PC-9 (cell line): ENCODE data around the gene NUP205. TPM values are rescaled to one million over a fixed set of nuclear protein-coding genes. Genes with fewer than 3 reads are reported as not detected.

Experiments used
- BruUV-seq: library from RNA; stranded (reverse); fragments of 400-500 nt; replicated peaks from 2 replicates; lab custom pipeline; 2021; lab: Mats Ljungman, UMichigan
- CTCF ChIA-PET: fragments of 300-600 bp; sonication (Branson Sonifier 250); formaldehyde crosslinking; loops from one replicate; lab custom pipeline; 2022; ENCODE audit warnings: antibody characterized with exemption; lab: Charles Lee
- POLR2A ChIA-PET: fragments of 300-600 bp; sonication (Branson Sonifier 250); formaldehyde crosslinking; loops from one replicate; lab custom pipeline; 2022; ENCODE audit warnings: antibody characterized with exemption; ENCODE audit not compliant: unreplicated experiment; lab: Charles Lee
- DNase-seq, 2 experiments: peaks; one replicate each; pipeline versions ENCODE4 v3.0.0 to v3.0.0-alpha.2; 2015 to 2022; ENCODE audit warnings: mixed read lengths in 1 of 2
- H2AFZ ChIP-seq: fragments of 200-600 bp; sonication (generic); 2 replicates; pipeline ENCODE4 v1.8.1; 2017; ENCODE audit warnings: antibody characterized with exemption
- H3F3A ChIP-seq: fragments of 200-600 bp; sonication (generic); 2 replicates; pipeline ENCODE4 v1.8.1; 2017; ENCODE audit warnings: antibody characterized with exemption, mild to moderate bottlenecking, low read depth; ENCODE audit not compliant: insufficient read depth
- H3K27ac ChIP-seq: fragments of 200-600 bp; sonication (generic); 2 replicates; pipeline ENCODE4 v1.6.1; 2016; ENCODE audit warnings: mixed run types
- H3K27me3 ChIP-seq: fragments of 200-600 bp; sonication (generic); 2 replicates; pipeline ENCODE4 v1.6.1; 2016; ENCODE audit warnings: low read depth, mixed run types; ENCODE audit not compliant: insufficient read depth
- H3K36me3 ChIP-seq: fragments of 200-600 bp; sonication (generic); 2 replicates; pipeline ENCODE4 v1.6.1; 2016; ENCODE audit warnings: low read depth, mixed run types
- H3K4me1 ChIP-seq: fragments of 200-600 bp; sonication (generic); replicated peaks from 2 replicates; pipeline ENCODE4 v1.6.1; 2016; ENCODE audit warnings: mixed run types; ENCODE audit not compliant: insufficient read depth
- H3K4me2 ChIP-seq: fragments of 200-600 bp; sonication (generic); 2 replicates; pipeline ENCODE4 v1.6.1; 2017; ENCODE audit warnings: mixed run types
- H3K4me3 ChIP-seq: fragments of 200-600 bp; sonication (generic); 2 replicates; pipeline ENCODE4 v1.6.1; 2016; ENCODE audit warnings: mixed run types
- H3K79me2 ChIP-seq: fragments of 200-600 bp; sonication (generic); 2 replicates; pipeline ENCODE4 v1.6.1; 2017; ENCODE audit warnings: low read depth, mixed run types
- H3K9me2 ChIP-seq: fragments of 200-600 bp; sonication (generic); 2 replicates; pipeline ENCODE4 v1.8.1; 2017; ENCODE audit warnings: mild to moderate bottlenecking; ENCODE audit not compliant: insufficient read depth
- H3K9me3 ChIP-seq: fragments of 200-600 bp; sonication (generic); 2 replicates; pipeline ENCODE4 v1.8.1; 2016; ENCODE audit warnings: low read depth; ENCODE audit not compliant: insufficient read depth
- H4K20me1 ChIP-seq: fragments of 200-600 bp; sonication (generic); 2 replicates; pipeline ENCODE4 v1.8.1; 2017; ENCODE audit not compliant: insufficient read depth
- CTCF ChIP-seq: fragments of 200-600 bp; sonication (generic); conservative IDR thresholded peaks from 2 replicates; pipeline ENCODE4 v1.6.1; 2017; ENCODE audit warnings: mixed run types, antibody characterized with exemption, mild to moderate bottlenecking, moderate library complexity
- EZH2 ChIP-seq: fragments of 200-600 bp; sonication (generic); IDR thresholded peaks from 2 replicates; pipeline ENCODE4 v1.8.0; 2017; ENCODE audit warnings: antibody characterized with exemption, low read depth
- intact Hi-C: fragments of 100-400 bp; cut with micrococcal nuclease; formaldehyde crosslinking; loops from one replicate; pipeline ENCODE4 v1.10.0; 2022; ENCODE audit not compliant: unreplicated experiment
- total RNA-seq: library from RNA; stranded (reverse); gene quantifications from 2 replicates; pipeline ENCODE4 v1.2.3, GENCODE V29; 2021

The NUP205 gene
- total RNA-seq, 1 experiment from 2014 or later = 108 TPM

- H3K79me2 ChIP-seq = no peaks in the 10 kb centered on the region
- no peaks in the 10 kb centered on the region for H3K9me2 ChIP-seq
- H3K4me3 ChIP-seq = no peak overlapping the region
- no peaks in the 10 kb centered on the region for H3K9me3 ChIP-seq
- no peaks in the 10 kb centered on the region for H4K20me1 ChIP-seq
- H3K36me3 ChIP-seq = no peaks in the 10 kb centered on the region
- no peak overlapping the region for H3K4me2 ChIP-seq
- TF ChIP-seq EZH2 = no peak
- TF ChIP-seq CTCF = no peak
- POLR2A ChIA-PET = no interaction called here
- BruUV-seq = no TSS peak
- no peak overlapping the region for H3K27ac ChIP-seq
- no peaks in the 10 kb centered on the region for H3K4me1 ChIP-seq
- H3F3A ChIP-seq = no peaks in the 10 kb centered on the region
- intact Hi-C loops = no loop called here
- no peak overlapping the region for H2AFZ ChIP-seq
- CTCF ChIA-PET = interaction anchor here (0.7 kb wide), 1 partner anchor 22 kb away, joined by 7 read pairs; no protein-coding TSS in a partner anchor
- DNase-seq = no peak
- no peaks in the 10 kb centered on the region for H3K27me3 ChIP-seq
Measured at GRCh38 chr7:135538376-135538775, 19.3 kb upstream of the NUP205 start.

- no peak overlapping the region for H3K4me2 ChIP-seq
- no peaks in the 10 kb centered on the region for H3K9me2 ChIP-seq
- CTCF ChIA-PET = interaction anchor here (0.6 kb wide), 1 partner anchor 11 kb away, joined by 3 read pairs; no protein-coding TSS in a partner anchor
- DNase-seq = no peak
- no peaks in the 10 kb centered on the region for H3F3A ChIP-seq
- BruUV-seq = no TSS peak
- H2AFZ ChIP-seq = no peak overlapping the region
- no peak overlapping the region for H3K27ac ChIP-seq
- H3K4me3 ChIP-seq = no peak overlapping the region
- no peaks in the 10 kb centered on the region for H3K79me2 ChIP-seq
- TF ChIP-seq CTCF = no peak
- no peak for TF ChIP-seq EZH2
- no peaks in the 10 kb centered on the region for H4K20me1 ChIP-seq
- intact Hi-C loops = no loop called here
- H3K27me3 ChIP-seq = no peaks in the 10 kb centered on the region
- H3K9me3 ChIP-seq = no peaks in the 10 kb centered on the region
- H3K4me1 ChIP-seq = no peaks in the 10 kb centered on the region
- no peaks in the 10 kb centered on the region for H3K36me3 ChIP-seq
- POLR2A ChIA-PET = no interaction called here
Measured at GRCh38 chr7:135539629-135540028, 18.1 kb upstream of the NUP205 start.

GRCh38 chr7:135541029-135541428, 16.7 kb upstream of the NUP205 start:
- H3K4me2 ChIP-seq = no peak overlapping the region
- H3K27ac ChIP-seq = no peak overlapping the region
- no peaks in the 10 kb centered on the region for H3F3A ChIP-seq
- intact Hi-C loops = no loop called here
- TF ChIP-seq CTCF (no peak), EZH2 (no peak)
- H4K20me1 ChIP-seq = no peaks in the 10 kb centered on the region
- H3K36me3 ChIP-seq = no peaks in the 10 kb centered on the region
- no peaks in the 10 kb centered on the region for H3K27me3 ChIP-seq
- DNase-seq = no peak
- no peaks in the 10 kb centered on the region for H3K9me2 ChIP-seq
- CTCF ChIA-PET = interaction anchor here (0.7 kb wide), 1 partner anchor 14 kb away, joined by 3 read pairs; no protein-coding TSS in a partner anchor
- H3K79me2 ChIP-seq = no peaks in the 10 kb centered on the region
- POLR2A ChIA-PET = interaction anchor here (0.6 to 0.7 kb wide), 2 partner anchors 12 to 709 kb away, joined by 3 read pairs; no protein-coding TSS in a partner anchor
- H3K9me3 ChIP-seq = no peaks in the 10 kb centered on the region
- no peak overlapping the region for H3K4me3 ChIP-seq
- no peaks in the 10 kb centered on the region for H3K4me1 ChIP-seq
- H2AFZ ChIP-seq = no peak overlapping the region
- no TSS peak for BruUV-seq
